GM23248 (cell line): ENCODE data around the gene CACNA1E. TPM values are rescaled to one million over a fixed set of nuclear protein-coding genes. Genes with fewer than 3 reads are reported as not detected.

Experiments used
- DNase-seq: peaks from one replicate; pipeline ENCODE4 v3.0.0-alpha.2; 2015
- H2AFZ ChIP-seq: fragments of 200-600 bp; sonication (generic); 2 replicates; pipeline ENCODE4 v1.6.1; 2016; ENCODE audit warnings: antibody characterized with exemption
- H3F3A ChIP-seq: fragments of 200-600 bp; sonication (generic); 2 replicates; pipeline ENCODE4 v1.6.1; 2016; ENCODE audit warnings: mild to moderate bottlenecking, antibody characterized with exemption, mixed run types; ENCODE audit not compliant: insufficient read depth
- H3K27ac ChIP-seq: fragments of 200-600 bp; sonication (generic); 2 replicates; pipeline ENCODE4 v1.5.1; 2016; ENCODE audit warnings: mild to moderate bottlenecking
- H3K27me3 ChIP-seq: fragments of 200-600 bp; sonication (generic); replicated peaks from 2 replicates; pipeline ENCODE4 v1.6.1; 2016; ENCODE audit warnings: mild to moderate bottlenecking; ENCODE audit not compliant: insufficient read depth
- H3K36me3 ChIP-seq: fragments of 200-600 bp; sonication (generic); 2 replicates; pipeline ENCODE4 v1.6.1; 2016; ENCODE audit warnings: low read depth, mild to moderate bottlenecking
- H3K4me1 ChIP-seq: fragments of 200-600 bp; sonication (generic); 2 replicates; pipeline ENCODE4 v1.6.1; 2016; ENCODE audit warnings: mild to moderate bottlenecking; ENCODE audit not compliant: insufficient read depth
- H3K4me2 ChIP-seq: fragments of 200-600 bp; sonication (generic); one replicate; pipeline ENCODE4 v1.6.1; 2016; ENCODE audit warnings: mild to moderate bottlenecking; ENCODE audit not compliant: unreplicated experiment
- H3K4me3 ChIP-seq: fragments of 200-600 bp; sonication (generic); 2 replicates; pipeline ENCODE4 v1.5.1; 2016; ENCODE audit warnings: mild to moderate bottlenecking
- H3K79me2 ChIP-seq: fragments of 200-600 bp; sonication (generic); 2 replicates; pipeline ENCODE4 v1.6.1; 2016; ENCODE audit warnings: mild to moderate bottlenecking; ENCODE audit not compliant: insufficient read depth
- H3K9ac ChIP-seq: fragments of 200-600 bp; sonication (generic); 2 replicates; pipeline ENCODE4 v1.6.1; 2016; ENCODE audit warnings: mild to moderate bottlenecking
- H3K9me2 ChIP-seq: fragments of 200-600 bp; sonication (generic); 2 replicates; pipeline ENCODE4 v1.6.1; 2016; ENCODE audit warnings: mixed run types, mild to moderate bottlenecking, moderate library complexity; ENCODE audit not compliant: insufficient read depth
- H3K9me3 ChIP-seq: fragments of 200-600 bp; sonication (generic); one replicate; pipeline ENCODE4 v1.6.1; 2017; ENCODE audit warnings: low read depth
- H4K20me1 ChIP-seq: fragments of 200-600 bp; sonication (generic); 2 replicates; pipeline ENCODE4 v1.6.0; 2016; ENCODE audit not compliant: insufficient read depth
- EZH2 ChIP-seq: fragments of 200-600 bp; sonication (generic); IDR thresholded peaks from 2 replicates; pipeline ENCODE4 v1.6.1; 2018; ENCODE audit warnings: antibody characterized with exemption, mild to moderate bottlenecking; ENCODE audit not compliant: insufficient read depth, poor library complexity, severe bottlenecking
- EZH2phosphoT487 ChIP-seq: fragments of 200-600 bp; sonication (generic); IDR thresholded peaks from 2 replicates; pipeline ENCODE4 v1.6.1; 2018; ENCODE audit warnings: antibody characterized with exemption, moderate library complexity, mild to moderate bottlenecking, low read depth; ENCODE audit not compliant: insufficient read depth
- WGBS, 2 experiments: methylation state at CpG; one replicate each; pipeline ENCODE4 v1.1.6; 2015 to 2017; ENCODE audit warnings: low lambda C conversion rate in 2 of 2, low coverage in 1 of 2; ENCODE audit errors: missing lambda C conversion rate in 2 of 2; 5-methylcytosine and 5-hydroxymethylcytosine counted together
- in situ Hi-C: fragments of 300-500 bp; cut with MboI; formaldehyde crosslinking; loops from 2 replicates; pipeline ENCODE4 v1.15.0; 2020
- polyA plus RNA-seq: library from polyadenylated mRNA; unstranded; fragments of >200 nt; fragmentation: Nextera tagmentation; extraction: Ambion mirVana; gene quantifications from 2 replicates; pipeline ENCODE4 v1.2.1, GENCODE V29; 2016
- total RNA-seq: library from RNA; depleted of rRNA; stranded (reverse); fragments of >200 nt; shearing (Covaris generic); gene quantifications from 2 replicates; pipeline ENCODE4 v1.2.3, GENCODE V29; 2014

The CACNA1E gene
- total and polyA plus RNA-seq, 2 experiments from 2014 or later: not detected

DNA sequence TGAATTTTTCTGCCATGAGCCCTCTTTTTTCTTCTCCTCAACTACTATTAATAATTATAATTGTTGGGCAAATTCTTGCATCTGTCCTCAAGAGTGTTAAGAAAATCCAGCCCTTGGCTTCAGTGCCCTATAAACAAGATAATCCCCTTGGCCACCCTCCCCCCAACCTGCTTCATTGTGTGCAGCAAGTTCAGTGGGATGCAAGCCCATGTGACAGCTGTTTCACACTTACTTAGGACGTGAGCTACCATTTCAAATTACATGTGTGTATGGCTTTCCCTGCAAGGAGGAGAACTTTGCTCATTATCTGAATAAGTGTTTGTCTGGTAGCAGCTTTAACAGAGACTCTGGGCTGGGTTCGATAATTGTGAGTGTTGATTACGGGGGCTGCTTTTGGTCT lies 276.2 kb downstream of the CACNA1E start:
- Histone ChIP-seq H3K9ac (no peak overlapping the region), H3K27me3 (no peaks in the 10 kb centered on the region), H3K4me2 (no peak overlapping the region), H3K36me3 (no peaks in the 10 kb centered on the region), H3K27ac (no peak overlapping the region), H3K79me2 (no peaks in the 10 kb centered on the region), H3K4me1 (no peaks in the 10 kb centered on the region), H4K20me1 (no peaks in the 10 kb centered on the region), H2AFZ (no peak overlapping the region), H3K4me3 (no peak overlapping the region), H3K9me2 (no peaks in the 10 kb centered on the region), H3K9me3 (no peaks in the 10 kb centered on the region), H3F3A (no peaks in the 10 kb centered on the region)
- DNase-seq: no peak
- in situ Hi-C loops: no loop called here
- TF ChIP-seq EZH2phosphoT487: no peak
- no peak for TF ChIP-seq EZH2
- WGBS, 2 experiments: 6 to 10% methylated on average over 3 of the region's 3 CpGs

GRCh38 chr1:181763736-181764135 lies 280.4 kb downstream of the CACNA1E start:
- Histone ChIP-seq H3K4me3 (no peak overlapping the region), H3K9me2 (no peaks in the 10 kb centered on the region), H3K27ac (no peak overlapping the region), H3K9me3 (no peaks in the 10 kb centered on the region), H3K36me3 (no peaks in the 10 kb centered on the region), H3F3A (no peaks in the 10 kb centered on the region), H3K27me3 (no peaks in the 10 kb centered on the region), H3K9ac (no peak overlapping the region), H2AFZ (no peak overlapping the region), H3K79me2 (no peaks in the 10 kb centered on the region), H4K20me1 (no peaks in the 10 kb centered on the region), H3K4me2 (no peak overlapping the region), H3K4me1 (no peaks in the 10 kb centered on the region)
- TF ChIP-seq EZH2: no peak
- no peak for TF ChIP-seq EZH2phosphoT487
- in situ Hi-C loops: no loop called here
- DNase-seq: no peak

DNA sequence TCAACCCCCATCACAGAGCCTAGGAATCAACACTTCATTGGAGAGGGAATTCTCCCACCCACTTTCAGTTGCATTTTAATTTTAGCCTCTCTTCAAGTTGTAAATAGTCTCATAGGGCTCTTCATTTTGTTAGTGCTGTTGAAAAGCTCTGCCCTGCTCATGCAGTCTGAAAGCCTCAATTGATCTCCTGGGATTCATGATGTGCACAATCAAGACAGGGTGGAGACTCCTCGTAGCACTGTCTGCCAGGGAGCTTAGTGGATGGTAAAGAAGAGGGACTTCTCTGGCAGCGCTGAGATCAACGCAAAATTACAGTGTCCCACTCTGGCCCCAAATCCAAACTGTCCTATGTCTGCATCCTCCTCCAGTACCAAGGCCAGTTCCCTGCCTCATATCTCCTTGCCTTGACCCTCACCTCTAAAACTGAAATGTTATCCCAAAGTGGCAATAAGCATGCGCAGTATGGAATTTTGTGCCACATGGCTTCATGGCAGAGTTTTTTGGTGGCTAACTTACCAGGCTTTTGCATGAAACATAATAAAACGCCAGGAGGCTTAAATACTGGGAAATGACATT lies 282.2 kb downstream of the CACNA1E start:
- H3K27me3 ChIP-seq: no peaks in the 10 kb centered on the region
- H3K27ac ChIP-seq: no peak overlapping the region
- 19 to 24% methylated on average over 5 of the region's 5 CpGs for WGBS, 2 experiments
- H2AFZ ChIP-seq: no peak overlapping the region
- H3K36me3 ChIP-seq: no peaks in the 10 kb centered on the region
- no peaks in the 10 kb centered on the region for H4K20me1 ChIP-seq
- in situ Hi-C loops: no loop called here
- H3K4me2 ChIP-seq: no peak overlapping the region
- no peak overlapping the region for H3K4me3 ChIP-seq
- DNase-seq: no peak
- H3K9ac ChIP-seq: no peak overlapping the region
- H3K9me3 ChIP-seq: no peaks in the 10 kb centered on the region
- H3K4me1 ChIP-seq: no peaks in the 10 kb centered on the region
- H3K9me2 ChIP-seq: no peaks in the 10 kb centered on the region
- H3K79me2 ChIP-seq: no peaks in the 10 kb centered on the region
- TF ChIP-seq EZH2phosphoT487: no peak
- TF ChIP-seq EZH2: no peak
- no peaks in the 10 kb centered on the region for H3F3A ChIP-seq

- no peaks in the 10 kb centered on the region for H3K36me3 ChIP-seq
Observed at GRCh38 chr1:181767001-181767708, 283.8 kb downstream of the CACNA1E start.

More at GRCh38 chr1:181767001-181767708, 283.8 kb downstream of the CACNA1E start:
- no peaks in the 10 kb centered on the region for H3F3A ChIP-seq
- no peak for TF ChIP-seq EZH2phosphoT487
- no peak for TF ChIP-seq EZH2
- no peak overlapping the region for H3K4me2 ChIP-seq
- in situ Hi-C loops: no loop called here
- H3K9me3 ChIP-seq: no peaks in the 10 kb centered on the region
- 8 to 13% methylated on average over 2 of the region's 2 CpGs for WGBS, 2 experiments
- H3K27me3 ChIP-seq: no peaks in the 10 kb centered on the region
- H3K9ac ChIP-seq: no peak overlapping the region
- no peaks in the 10 kb centered on the region for H3K4me1 ChIP-seq
- no peaks in the 10 kb centered on the region for H4K20me1 ChIP-seq
- no peak overlapping the region for H3K4me3 ChIP-seq
- H3K27ac ChIP-seq: no peak overlapping the region
- no peak overlapping the region for H2AFZ ChIP-seq
- H3K9me2 ChIP-seq: no peaks in the 10 kb centered on the region
- no peak for DNase-seq
- H3K79me2 ChIP-seq: no peaks in the 10 kb centered on the region
